ENCODE measurements around the gene KRTAP5-8.
"Not testable (repeated sequence)": the region's sequence is repeated elsewhere in the genome, so short reads cannot be mapped to it uniquely, and the experiment has no call there.

Gene KRTAP5-8

DNA sequence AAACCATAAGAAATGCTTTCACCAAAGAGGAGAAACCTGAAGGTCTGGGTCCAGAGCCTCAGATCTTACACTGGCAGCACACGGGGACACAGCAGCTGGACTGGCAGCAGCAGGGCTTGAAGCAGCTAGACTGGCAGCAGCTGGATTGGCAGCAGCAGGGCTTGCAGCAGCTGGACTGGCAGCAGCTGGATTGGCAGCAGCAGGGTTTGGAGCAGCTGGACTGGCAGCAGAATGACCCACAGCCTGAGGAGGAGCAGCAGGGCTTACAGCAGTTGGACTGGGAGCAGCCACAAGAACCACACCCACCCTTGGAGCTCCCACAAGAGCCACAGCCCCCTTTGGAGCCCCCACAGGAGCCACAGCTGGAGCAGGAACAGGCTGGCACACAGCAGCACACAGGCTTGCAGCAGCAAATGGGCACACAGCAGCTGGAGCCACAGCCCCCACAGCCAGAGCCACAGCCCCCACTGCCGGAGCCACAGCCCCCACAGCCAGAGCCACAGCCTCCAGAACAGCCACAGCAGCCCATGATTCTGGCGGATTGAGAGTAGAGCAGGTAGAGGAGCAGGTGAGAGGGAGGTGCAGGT is 44.6 kb downstream of the KRTAP5-8 start, which contains the start of gene KRTAP5-11:
TSS of gene KRTAP5-11 (minus strand) at position 567 of the 587 bp plus-strand sequence. CDS start at position 529, 38 bp downstream.
- no peaks in the 10 kb centered on the region for H3K27me3 ChIP-seq (ENCODE audit: control insufficient read depth in 1 of 2, insufficient read depth in 2 of 2, low read length in 2 of 2)
- H3K36me3 ChIP-seq (ENCODE audit: control insufficient read depth in 1 of 2, insufficient read depth in 2 of 2, low read length in 2 of 2), result no peaks in the 10 kb centered on the region
- H3K4me1 ChIP-seq (ENCODE audit: control insufficient read depth in 1 of 2, insufficient read depth in 2 of 2, low read length in 2 of 2), result peaks cover 0 to 5% of the 10 kb centered on the region in 2 donors
- H3K9ac ChIP-seq (ENCODE audit: low read depth in 1 of 2, low read length in 2 of 2), result no peak within 1 kb of the TSS
- no peaks in the 10 kb centered on the region for H3K9me3 ChIP-seq (ENCODE audit: control insufficient read depth in 1 of 2, low read length in 2 of 2)
- H3K27ac ChIP-seq (ENCODE audit: low read depth, low read length), result no peak within 1 kb of the TSS
- no peak within 1 kb of the TSS for H3K4me3 ChIP-seq (ENCODE audit: low read depth in 1 of 2, low read length in 2 of 2)

DNA sequence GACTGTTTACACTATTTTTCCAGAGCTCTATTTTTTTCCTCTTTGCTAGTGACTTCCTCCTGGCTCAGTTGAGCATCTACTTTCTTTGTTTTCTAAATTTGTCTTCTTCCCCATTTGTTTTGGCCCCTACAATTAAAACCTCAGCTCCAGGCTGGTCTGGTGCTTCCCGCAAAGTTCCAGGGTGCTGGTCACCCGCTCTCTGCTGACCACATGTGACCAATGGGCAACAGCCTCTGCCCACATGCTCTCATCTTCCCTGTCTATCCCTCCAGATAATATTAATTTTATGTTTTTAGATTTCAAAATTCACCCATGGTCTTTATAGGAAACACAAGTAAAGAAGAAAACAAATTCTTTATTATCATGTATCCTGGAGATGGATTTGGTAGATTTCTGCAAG is 45.1 kb downstream of the KRTAP5-8 start:
- not testable (repeated sequence) for H3K36me3 ChIP-seq (ENCODE audit: control insufficient read depth in 1 of 2, insufficient read depth in 2 of 2, low read length in 2 of 2); H3K9me3 ChIP-seq (ENCODE audit: control insufficient read depth in 1 of 2, low read length in 2 of 2); H3K4me3 ChIP-seq (ENCODE audit: low read depth in 1 of 2, low read length in 2 of 2); H3K27ac ChIP-seq (ENCODE audit: low read depth, low read length); H3K9ac ChIP-seq (ENCODE audit: low read depth in 1 of 2, low read length in 2 of 2); H3K4me1 ChIP-seq (ENCODE audit: control insufficient read depth in 1 of 2, insufficient read depth in 2 of 2, low read length in 2 of 2); H3K27me3 ChIP-seq (ENCODE audit: control insufficient read depth in 1 of 2, insufficient read depth in 2 of 2, low read length in 2 of 2)

DNA sequence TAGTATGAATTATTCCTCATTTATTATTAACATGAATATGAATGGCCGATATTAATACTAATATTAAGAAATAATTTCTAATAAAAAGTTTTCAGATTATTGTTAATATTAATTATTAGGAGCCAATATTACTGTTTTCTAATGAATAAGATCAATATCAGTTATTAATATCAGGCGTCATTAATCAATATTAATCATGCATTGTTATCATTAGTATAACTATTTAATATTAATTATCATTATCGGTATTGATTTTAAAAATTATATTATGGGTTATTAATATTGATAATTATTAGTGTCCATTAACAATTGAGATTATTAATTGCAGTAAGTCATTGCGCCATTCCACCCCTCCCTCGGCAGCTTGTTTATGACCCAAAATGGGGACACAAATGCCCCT is 47.8 kb downstream of the KRTAP5-8 start:
- not testable (repeated sequence) for H3K36me3 ChIP-seq (ENCODE audit: control insufficient read depth in 1 of 2, insufficient read depth in 2 of 2, low read length in 2 of 2); H3K9me3 ChIP-seq (ENCODE audit: control insufficient read depth in 1 of 2, low read length in 2 of 2); H3K9ac ChIP-seq (ENCODE audit: low read depth in 1 of 2, low read length in 2 of 2); H3K4me1 ChIP-seq (ENCODE audit: control insufficient read depth in 1 of 2, insufficient read depth in 2 of 2, low read length in 2 of 2); H3K27ac ChIP-seq (ENCODE audit: low read depth, low read length); H3K4me3 ChIP-seq (ENCODE audit: low read depth in 1 of 2, low read length in 2 of 2); H3K27me3 ChIP-seq (ENCODE audit: control insufficient read depth in 1 of 2, insufficient read depth in 2 of 2, low read length in 2 of 2)

GRCh38 chr11:71588314-71588713 is 50.5 kb downstream of the KRTAP5-8 start:
- H3K4me1 ChIP-seq (ENCODE audit: control insufficient read depth in 1 of 2, insufficient read depth in 2 of 2, low read length in 2 of 2); H3K4me3 ChIP-seq (ENCODE audit: low read depth in 1 of 2, low read length in 2 of 2); H3K27me3 ChIP-seq (ENCODE audit: control insufficient read depth in 1 of 2, insufficient read depth in 2 of 2, low read length in 2 of 2); H3K9ac ChIP-seq (ENCODE audit: low read depth in 1 of 2, low read length in 2 of 2); H3K27ac ChIP-seq (ENCODE audit: low read depth, low read length); H3K36me3 ChIP-seq (ENCODE audit: control insufficient read depth in 1 of 2, insufficient read depth in 2 of 2, low read length in 2 of 2); H3K9me3 ChIP-seq (ENCODE audit: control insufficient read depth in 1 of 2, low read length in 2 of 2): not testable (repeated sequence)
